Measurements from ENCODE around the gene CFAP74. TPM values are rescaled to one million over a fixed set of nuclear protein-coding genes. Genes with fewer than 3 reads are reported as not detected.

Gene CFAP74
- total and polyA plus RNA-seq, 11 donors, result 0.03 to 0.33 (median 0.07) TPM; not detected in 8

DNA sequence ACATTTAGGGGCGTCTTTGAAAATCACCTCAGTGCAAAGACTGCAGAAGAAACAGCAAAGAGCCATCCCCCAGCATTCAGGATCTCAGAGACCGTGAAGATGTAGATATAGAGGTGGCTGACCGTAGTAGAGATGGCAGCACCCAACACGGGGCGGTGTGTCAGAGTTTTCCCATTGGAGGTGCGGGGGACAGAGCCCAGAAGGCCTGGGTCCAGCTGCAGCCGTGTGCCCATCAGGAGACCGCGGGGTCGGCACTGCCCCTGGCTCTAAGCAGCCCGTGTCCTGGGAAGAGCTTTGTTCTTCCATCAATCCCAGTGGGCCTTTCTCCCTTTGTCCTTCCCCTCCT, 16.7 kb upstream of the CFAP74 start:
- H3K9me3 ChIP-seq, result no peaks in the 10 kb centered on the region
- no peaks in the 10 kb centered on the region for H3K36me3 ChIP-seq
- WGBS, 4 donors, result 80 to 85% (median 83%) methylated on average over 11 of the region's 11 CpGs
- TF ChIP-seq, protein P1, sequence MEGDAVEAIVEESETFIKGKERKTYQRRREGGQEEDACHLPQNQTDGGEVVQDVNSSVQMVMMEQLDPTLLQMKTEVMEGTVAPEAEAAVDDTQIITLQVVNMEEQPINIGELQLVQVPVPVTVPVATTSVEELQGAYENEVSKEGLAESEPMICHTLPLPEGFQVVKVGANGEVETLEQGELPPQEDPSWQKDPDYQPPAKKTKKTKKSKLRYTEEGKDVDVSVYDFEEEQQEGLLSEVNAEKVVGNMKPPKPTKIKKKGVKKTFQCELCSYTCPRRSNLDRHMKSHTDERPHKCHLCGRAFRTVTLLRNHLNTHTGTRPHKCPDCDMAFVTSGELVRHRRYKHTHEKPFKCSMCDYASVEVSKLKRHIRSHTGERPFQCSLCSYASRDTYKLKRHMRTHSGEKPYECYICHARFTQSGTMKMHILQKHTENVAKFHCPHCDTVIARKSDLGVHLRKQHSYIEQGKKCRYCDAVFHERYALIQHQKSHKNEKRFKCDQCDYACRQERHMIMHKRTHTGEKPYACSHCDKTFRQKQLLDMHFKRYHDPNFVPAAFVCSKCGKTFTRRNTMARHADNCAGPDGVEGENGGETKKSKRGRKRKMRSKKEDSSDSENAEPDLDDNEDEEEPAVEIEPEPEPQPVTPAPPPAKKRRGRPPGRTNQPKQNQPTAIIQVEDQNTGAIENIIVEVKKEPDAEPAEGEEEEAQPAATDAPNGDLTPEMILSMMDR (IDR thresholded peaks at IDR 0.05), result no peak
- TF ChIP-seq POLR2A (IDR thresholded peaks at IDR 0.05), result no peak
- H3K27ac ChIP-seq, result no peak overlapping the region
- no peak overlapping the region for H3K4me3 ChIP-seq
- DNase-seq, result no peak
- H3K27me3 ChIP-seq, result peaks cover 17 to 63% (median 53%) of the 10 kb centered on the region in 9 donors
- no peak for ATAC-seq
- intact Hi-C loops (cut with DNase I), result no loop called here
- peaks cover 0 to 18% (median 4%) of the 10 kb centered on the region in 12 donors for H3K4me1 ChIP-seq

GRCh38 chr1:2019571-2020309, 16.2 kb upstream of the CFAP74 start:
- TF ChIP-seq, protein P1 (IDR thresholded peaks at IDR 0.05), result no peak
- no peak for TF ChIP-seq POLR2A (IDR thresholded peaks at IDR 0.05)
- H3K9me3 ChIP-seq, result no peaks in the 10 kb centered on the region
- no peak overlapping the region for H3K27ac ChIP-seq
- H3K4me1 ChIP-seq, result peaks cover 0 to 16% (median under 1%) of the 10 kb centered on the region in 12 donors
- peak overlapping the region in 8 of 12 donors; percentile 15 to 47 (median 37) for H3K4me3 ChIP-seq
- 12 to 21% (median 14%) methylated on average over 28 to 61 of the region's 61 CpGs for whole genome bisulfite sequencing, 4 donors
- no peaks in the 10 kb centered on the region for H3K36me3 ChIP-seq
- intact Hi-C loops (cut with DNase I), result no loop called here
- peaks cover 17 to 63% (median 53%) of the 10 kb centered on the region in 9 donors for H3K27me3 ChIP-seq
- DNase-seq (no peak), ATAC-seq (no peak)

GRCh38 chr1:2019172-2019543, 15.6 kb upstream of the CFAP74 start, which contains the start of gene GABRD:
TSS of gene GABRD (plus strand) at chr1:2019345. CDS start at chr1:2019424, 79 bp downstream.
- WGBS, 4 donors, result 0 to 1% (median 0%) methylated on average over 13 to 44 of the region's 60 CpGs; no CpG with 5 or more reads in 1 of the 4 donors
- intact Hi-C loops (cut with DNase I), result no loop called here
- no peak for DNase-seq
- Histone ChIP-seq H3K4me1 (peaks cover 0 to 16% (median 0%) of the 10 kb centered on the region in 12 donors), H3K27ac (no peak within 1 kb of the TSS), H3K36me3 (no peaks in the 10 kb centered on the region), H3K9me3 (no peaks in the 10 kb centered on the region), H3K4me3 (peak within 1 kb of the TSS in 8 of 12 donors; percentile 15 to 47 (median 37)), H3K27me3 (peaks cover 17 to 63% (median 50%) of the 10 kb centered on the region in 9 donors)
- ATAC-seq, result no peak
- no peak for TF ChIP-seq POLR2A (IDR thresholded peaks at IDR 0.05)
- TF ChIP-seq, protein P1 (IDR thresholded peaks at IDR 0.05), result no peak

- DNase-seq (no peak), ATAC-seq (no peak)
- WGBS, 4 donors, result 12 to 40% (median 17%) methylated on average over 12 to 48 of the region's 48 CpGs
- Histone ChIP-seq H3K36me3 (no peaks in the 10 kb centered on the region), H3K4me3 (no peak overlapping the region), H3K27me3 (peaks cover 17 to 67% (median 43%) of the 10 kb centered on the region in 9 donors), H3K9me3 (no peaks in the 10 kb centered on the region), H3K27ac (no peak overlapping the region), H3K4me1 (peaks cover 0 to 16% (median 0%) of the 10 kb centered on the region in 12 donors)
- intact Hi-C loops (cut with DNase I), result no loop called here
- TF ChIP-seq, protein P1 (IDR thresholded peaks at IDR 0.05), result no peak
- no peak for TF ChIP-seq POLR2A (IDR thresholded peaks at IDR 0.05)
These were observed 14.9 kb upstream of the CFAP74 start for GRCh38 chr1:2018217-2019171.

Measured in heart left ventricle (tissue), 16 donors.